Measurements from ENCODE around the gene TRPV3.

The TRPV3 gene

DNA sequence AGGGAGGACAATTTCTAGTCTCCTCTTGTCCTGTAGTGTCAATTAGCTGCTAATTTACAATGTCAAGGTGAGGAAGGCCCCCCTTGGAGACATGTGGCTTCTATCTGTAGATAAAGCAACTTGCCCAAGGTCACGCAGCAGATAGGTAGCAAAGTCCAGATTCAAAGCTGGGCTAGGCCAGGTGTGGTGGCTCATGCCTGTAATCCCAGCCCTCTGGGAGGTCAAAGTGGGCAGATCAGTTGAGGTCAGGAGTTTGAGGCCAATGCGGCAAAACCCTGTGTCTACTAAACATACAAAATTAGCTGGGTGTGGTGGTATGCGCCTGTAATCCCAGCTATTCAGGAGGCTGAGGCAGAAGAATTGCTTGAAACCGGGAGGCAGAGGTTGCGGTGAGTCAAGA, 11.1 kb downstream of the TRPV3 start:
- DNase-seq: no peak

GRCh38 chr17:3545151-3545550, 12.5 kb downstream of the TRPV3 start:
- DNase-seq: no peak

DNA sequence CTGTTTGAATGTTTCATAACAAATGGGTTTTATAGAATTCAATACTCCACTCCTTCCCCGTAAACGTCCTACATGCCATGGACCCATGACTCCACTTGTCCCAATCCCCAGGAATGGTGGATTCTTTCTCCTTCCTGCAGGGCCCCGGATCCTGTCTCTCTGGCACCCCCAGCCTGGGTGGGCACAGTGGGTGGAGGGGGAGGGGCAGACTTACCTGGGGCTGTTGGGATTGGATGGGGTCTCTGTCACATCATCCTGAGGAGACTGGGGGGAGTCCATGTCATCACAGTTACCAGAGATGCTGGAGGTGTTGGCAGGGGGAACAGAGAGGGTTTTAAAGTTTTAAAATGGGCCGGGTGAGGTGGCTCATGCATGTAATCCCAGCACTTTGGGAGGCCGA, 13.2 kb downstream of the TRPV3 start:
- no peak for DNase-seq

GRCh38 chr17:3543453-3543852, 14.2 kb downstream of the TRPV3 start:
- no peak for DNase-seq

GRCh38 chr17:3542410-3543088, 15.1 kb downstream of the TRPV3 start:
- no peak for DNase-seq

DNA sequence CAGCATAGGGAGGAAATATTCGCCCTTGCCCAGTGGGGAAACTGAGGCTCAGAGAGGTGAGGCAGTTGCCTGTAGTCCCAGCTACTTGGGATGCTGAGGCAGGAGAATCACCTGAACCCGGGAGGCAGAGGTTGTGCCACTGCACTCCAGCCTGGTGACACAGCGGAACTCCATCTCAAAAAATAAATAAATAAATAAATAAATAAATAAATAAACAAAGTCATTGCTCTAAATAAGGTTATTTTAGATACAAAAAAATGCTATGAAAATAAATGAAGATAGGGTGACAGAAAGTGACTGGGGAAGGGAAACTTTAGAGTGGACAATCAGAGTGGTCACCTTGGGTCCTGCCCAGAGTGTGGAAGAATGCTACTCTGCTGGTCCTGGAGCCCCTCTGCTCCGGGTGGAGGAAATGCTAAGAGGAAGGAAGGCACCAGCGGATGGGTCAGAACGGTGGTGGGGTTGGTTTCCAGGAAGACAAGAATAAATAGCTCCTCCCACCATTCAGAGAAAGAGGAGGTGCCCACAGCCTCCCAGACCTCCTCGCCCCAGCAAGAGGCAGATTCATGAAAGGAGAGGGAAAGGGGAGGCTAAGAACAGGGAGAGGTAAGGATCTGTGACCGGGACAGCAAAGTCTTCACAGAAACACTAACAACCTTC, 17.6 kb downstream of the TRPV3 start:
- no peak for DNase-seq

- no peak for DNase-seq
Measured at GRCh38 chr17:3536716-3537115, 20.9 kb downstream of the TRPV3 start.

GRCh38 chr17:3535253-3535995, 22.2 kb downstream of the TRPV3 start:
- no peak for DNase-seq

GRCh38 chr17:3534881-3535252, 22.7 kb downstream of the TRPV3 start:
- no peak for DNase-seq

DNA sequence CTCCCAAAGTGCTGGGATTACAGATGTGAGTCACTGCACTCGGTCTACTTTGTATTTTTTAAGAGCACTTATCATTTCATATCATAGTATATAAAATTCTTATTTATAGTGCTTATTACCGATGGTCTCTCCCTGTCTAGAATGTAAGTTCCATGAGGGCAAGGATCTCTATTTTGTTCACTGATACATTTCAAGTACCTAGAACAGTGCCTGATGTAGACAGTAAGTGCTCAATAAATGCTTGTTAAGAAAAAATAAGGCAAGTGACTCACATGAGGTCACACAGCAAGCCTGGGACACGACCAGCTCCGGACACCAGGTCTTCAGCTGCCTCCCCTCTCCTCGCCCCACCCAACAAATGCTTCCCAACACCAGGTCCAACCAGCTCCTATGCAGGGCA, 23.9 kb downstream of the TRPV3 start:
- no peak for DNase-seq

- no peak for DNase-seq
Measured at GRCh38 chr17:3532859-3533142, 24.8 kb downstream of the TRPV3 start.

DNA sequence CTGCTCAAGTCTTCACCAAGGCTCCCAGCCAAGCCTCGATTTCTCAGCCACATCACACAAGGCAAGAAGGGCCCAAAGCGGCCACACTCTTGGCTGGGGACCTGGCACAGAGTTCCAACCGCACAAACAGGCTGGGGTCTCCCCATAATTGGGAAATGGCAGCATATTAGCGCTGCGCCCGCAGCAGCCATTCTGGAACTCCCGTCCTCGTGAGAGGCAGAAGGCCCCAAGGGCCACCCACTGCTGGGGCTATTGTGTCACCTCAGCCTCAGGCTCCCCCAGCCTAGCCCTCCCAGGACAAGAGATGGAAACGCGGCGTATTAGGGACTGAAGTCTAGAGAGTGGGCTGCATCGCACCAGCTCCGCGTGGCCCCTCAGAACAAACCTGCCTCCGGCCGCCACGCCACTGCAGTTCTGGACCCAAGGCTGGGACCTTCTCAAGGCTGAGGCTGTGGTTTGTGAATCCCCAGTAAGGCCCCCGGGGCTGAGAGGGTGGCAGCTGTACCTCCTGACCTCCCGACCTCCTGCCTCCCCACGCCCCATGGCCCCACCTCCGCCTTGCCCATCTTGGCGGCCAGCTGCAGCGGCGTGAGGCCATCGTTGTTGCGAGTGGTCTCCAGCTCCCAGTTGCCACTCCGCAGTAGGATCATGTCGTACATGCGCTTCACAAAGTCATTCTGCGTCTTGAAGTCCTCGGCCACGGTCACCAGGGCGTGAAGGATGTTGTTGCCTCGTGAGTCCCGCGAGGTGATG, 25.3 kb downstream of the TRPV3 start:
- DNase-seq: no peak

DNA sequence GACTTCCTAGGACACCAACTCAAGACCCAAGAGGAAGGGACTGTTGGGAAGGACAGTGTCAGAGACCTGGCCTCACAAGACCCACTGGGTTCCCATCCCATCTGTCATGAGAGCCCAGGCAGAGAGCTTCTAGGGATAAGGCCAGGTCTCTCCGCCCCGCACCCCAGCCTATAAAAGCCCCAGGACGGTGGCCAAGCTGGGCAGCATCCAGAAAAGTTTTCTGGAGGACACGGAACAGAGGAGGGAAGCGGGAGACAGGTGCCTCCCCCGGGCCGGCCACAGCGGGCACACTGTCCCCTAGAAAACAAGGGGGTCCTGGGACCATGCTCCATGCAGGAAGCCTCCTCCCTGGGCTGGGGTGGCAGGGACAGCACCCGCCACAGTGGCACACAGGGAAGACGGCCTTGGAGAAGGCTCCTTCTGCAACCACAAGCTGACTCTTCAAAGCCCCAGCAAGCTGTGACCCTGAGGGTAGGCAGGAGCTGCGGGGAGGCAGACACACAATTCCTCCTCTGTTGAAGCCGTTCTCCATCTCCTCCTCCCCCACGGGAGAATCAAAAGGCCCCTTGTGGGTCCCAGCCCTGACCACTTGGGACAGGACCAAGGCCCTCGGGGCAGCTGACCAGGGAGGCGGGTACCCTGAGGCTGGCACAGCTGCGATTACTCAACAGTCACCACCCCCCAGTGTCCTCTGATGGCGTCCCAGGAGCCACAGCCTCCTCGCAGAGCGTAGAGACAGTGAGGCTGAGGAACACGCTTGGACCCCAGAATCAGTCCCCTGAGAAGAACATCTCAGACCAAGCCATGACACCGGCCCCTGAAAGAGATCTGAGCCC, 26.1 kb downstream of the TRPV3 start:
- DNase-seq: no peak

- DNase-seq: no peak
Measured at GRCh38 chr17:3529817-3530741, 27.5 kb downstream of the TRPV3 start.

GRCh38 chr17:3528880-3529511, 28.6 kb downstream of the TRPV3 start:
- no peak for DNase-seq

DNA sequence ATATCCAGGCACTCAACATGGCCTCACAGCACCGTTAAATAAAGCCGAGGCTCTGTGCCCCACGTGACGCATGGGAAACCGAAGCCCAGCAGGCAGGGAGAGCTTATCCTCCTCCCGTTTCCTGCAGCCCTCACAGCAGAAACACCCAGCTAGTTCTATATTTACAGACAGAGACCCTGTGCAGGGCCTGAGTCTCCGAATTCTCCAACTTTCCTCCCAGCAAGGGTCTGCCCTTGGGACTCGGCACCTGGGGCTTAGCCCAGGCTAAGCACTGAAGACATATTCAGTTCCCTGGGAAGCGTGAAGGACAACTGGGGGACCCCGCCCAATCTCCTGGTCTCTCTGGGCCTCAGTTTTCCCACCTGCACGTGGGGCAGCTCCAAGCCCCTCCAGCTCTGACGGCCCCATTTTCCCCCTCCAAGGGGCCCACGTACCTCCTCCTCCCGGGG, 29.2 kb downstream of the TRPV3 start:
- DNase-seq: no peak

DNA sequence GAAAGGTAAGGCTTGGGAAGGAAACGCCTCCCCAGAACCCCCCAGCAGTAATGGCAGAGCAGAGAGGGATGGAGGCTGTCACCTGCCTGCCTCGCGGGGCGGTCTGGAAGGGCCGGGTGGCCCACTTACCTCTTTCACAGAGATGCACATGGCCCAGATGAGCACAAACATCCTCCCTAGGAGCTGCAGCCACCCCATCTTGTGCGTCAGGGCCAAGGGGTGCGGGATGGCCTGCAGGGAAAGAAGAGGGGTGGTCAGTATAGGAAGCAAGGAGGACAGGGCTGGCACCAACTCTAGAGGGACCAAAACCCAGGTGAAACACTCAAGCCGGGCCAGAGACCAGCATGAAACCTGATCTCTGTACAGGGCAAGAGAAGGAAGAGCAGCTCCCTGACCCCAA, 29.7 kb downstream of the TRPV3 start:
- DNase-seq: no peak

GRCh38 chr17:3527468-3527867, 30.1 kb downstream of the TRPV3 start:
- no peak for DNase-seq

DNA sequence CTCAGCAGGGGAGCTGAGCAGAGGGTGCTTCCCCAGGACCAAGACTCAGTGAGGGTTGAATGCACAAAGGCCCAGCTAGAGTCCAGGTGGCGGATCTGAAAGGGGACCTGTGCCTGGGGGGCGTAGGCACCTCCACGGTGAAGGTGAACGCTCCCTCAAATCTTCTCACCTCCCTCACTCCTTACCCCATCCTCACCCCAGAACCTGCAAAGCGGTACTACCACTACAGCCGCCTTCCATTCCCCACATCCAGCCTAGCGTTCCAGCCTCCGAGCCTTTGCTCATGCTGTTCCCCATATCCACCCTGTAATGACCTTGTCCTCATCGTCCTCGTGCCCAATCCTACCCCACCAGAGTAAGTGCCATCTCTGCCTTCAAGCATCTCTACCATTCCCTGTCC, 30.6 kb downstream of the TRPV3 start:
- no peak for DNase-seq

DNA sequence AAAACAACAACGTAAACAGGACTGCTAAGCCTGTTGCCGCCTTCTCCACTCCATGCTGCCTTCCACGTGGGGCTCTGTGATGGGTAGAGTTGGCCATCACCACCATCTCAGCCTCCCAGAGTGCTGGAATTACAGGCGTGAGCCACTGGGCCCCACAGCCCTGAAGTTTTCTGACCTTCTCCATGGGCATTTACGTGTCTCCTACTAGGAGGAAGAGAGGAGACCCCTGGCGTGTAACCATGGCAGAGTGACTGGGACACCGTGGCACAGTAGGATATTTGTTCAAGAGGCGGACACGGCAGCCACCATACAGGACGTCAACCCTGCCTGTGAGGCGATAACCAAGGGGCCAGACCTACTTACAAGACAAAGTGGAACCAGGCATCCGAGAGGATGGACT, 31.1 kb downstream of the TRPV3 start:
- DNase-seq: no peak

DNA sequence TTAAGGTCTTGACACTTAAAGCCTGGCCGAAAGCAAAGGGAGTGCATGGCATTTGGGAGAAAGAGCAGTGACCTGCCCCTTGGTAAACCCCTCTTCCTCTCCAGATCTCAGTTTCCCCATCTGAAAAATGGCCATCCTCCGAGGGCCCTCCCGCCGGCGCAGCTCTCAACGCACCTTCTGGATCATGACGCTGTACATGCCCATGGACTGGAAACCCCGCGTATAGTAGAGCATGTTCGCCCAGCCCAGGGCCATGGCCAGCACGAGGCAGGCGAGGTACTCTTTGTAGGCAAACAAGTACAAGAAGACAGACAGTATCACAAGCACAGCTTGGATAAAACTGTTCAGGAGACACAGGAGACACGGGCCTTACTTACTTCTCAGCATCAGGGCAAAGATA, 33.6 kb downstream of the TRPV3 start:
- DNase-seq: no peak

Measured in NCI-H1436 treated with DMSO at 0.1 percent for 48 hours (cell line).